ENCODE data around the gene TMEM198.

The TMEM198 gene, protein sequence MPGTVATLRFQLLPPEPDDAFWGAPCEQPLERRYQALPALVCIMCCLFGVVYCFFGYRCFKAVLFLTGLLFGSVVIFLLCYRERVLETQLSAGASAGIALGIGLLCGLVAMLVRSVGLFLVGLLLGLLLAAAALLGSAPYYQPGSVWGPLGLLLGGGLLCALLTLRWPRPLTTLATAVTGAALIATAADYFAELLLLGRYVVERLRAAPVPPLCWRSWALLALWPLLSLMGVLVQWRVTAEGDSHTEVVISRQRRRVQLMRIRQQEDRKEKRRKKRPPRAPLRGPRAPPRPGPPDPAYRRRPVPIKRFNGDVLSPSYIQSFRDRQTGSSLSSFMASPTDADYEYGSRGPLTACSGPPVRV

GRCh38 chr2:219543596-219544358 is at the start of gene TMEM198, which contains the start of gene CHPF:
Gene TMEM198, plus strand, starts transcription at chr2:219544028. Its CDS starts 700 bp downstream, at chr2:219544728.
Gene CHPF, minus strand, starts transcription at chr2:219543809. Its CDS starts 271 bp downstream, at chr2:219543538.
- peak; percentile 99 for DNase-seq (ENCODE audit: low spot score)

DNA sequence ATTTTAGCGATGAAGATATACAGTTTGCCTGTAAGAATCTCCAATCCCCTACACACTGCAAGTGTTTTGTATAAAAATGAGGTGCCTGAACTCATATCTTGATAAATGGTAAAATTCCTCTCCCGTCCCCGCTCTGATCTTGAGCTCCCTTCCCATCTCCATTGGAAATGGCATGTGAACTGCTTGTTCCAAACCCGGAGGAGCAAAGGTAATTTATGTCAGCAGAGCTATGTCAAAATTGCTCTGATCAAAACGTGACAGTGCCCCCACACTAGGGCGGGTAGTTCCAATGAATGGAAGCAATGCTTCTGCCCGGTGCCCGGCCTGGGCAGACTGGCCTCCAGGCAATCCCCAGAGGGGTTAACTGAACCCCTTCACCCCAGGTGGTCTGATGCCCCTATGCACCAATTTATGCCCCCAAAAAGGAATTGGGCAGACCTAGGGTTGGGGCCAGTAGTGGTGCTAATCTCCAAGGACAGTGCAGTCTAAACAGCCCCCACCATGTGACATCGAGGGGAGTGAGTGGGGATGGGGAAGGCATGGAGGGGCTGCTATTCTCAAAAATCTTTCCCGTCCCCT is 48.8 kb upstream of the TMEM198 start:
- DNase-seq (ENCODE audit: low spot score): peak; percentile 52

- DNase-seq (ENCODE audit: low spot score): peak; percentile 76
These were observed 48.2 kb upstream of the TMEM198 start for GRCh38 chr2:219495531-219496122.

DNA sequence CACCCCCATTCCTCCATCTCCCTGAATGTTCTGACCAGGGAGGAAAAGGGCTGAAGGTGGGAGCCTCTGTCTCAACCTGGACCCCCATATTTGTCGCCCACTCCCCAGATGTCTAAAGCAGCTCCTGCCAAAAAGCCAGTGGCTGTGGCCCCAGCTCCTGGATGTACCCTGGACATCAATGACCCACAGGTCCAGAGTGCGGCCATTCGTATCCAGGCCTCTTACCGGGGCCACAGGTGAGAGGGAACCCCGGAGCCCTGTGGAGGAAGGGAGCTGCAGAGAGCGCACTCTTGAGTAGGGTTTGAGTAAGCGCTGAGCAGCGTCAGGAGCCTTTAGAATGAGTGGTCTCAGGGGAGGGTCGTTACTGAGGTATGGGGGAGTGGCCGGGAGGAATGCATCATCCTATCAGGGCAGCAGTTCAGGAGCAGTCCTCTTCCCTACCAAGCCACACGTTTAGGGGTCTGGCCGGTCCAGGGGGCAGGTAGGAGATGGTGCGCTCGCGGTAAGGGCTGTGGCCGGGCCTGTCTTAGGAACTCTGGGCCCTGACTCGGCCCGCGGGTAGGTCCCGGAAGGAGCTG is 47.5 kb upstream of the TMEM198 start:
- DNase-seq (ENCODE audit: low spot score): no peak

DNA sequence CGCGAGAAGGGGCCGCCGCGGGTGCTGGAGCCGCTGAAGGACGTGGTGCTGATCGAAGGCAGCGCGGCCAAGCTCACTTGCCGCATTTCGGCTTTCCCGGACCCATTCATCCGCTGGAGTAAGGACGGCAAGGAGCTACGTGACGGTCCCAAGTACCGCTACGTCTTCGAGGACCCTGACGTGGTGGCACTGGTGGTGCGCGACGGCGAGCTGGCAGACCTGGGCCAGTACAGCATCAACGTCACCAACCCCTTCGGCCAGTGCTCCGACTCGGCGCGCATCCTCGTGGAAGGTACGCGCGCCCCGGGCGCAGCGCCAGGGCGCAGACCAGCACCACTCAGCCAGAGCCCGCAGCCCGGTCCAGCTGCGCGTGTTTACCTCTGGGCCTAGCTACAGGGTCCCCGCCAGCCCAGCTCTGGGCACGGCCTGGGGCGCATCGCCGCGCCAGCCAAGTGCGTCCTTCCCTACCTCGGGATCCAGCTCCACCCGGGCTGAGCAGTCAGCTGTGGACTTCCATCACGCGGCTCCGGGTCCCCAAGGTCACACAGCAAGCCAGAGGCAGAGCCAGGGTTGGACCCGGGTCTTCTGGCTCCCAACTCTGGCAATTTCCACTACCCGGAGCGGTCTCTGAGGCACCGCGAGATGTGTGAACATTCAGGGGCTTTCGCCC is 46.9 kb upstream of the TMEM198 start:
- DNase-seq (ENCODE audit: low spot score): no peak

- DNase-seq (ENCODE audit: low spot score): peak; percentile 38
These were observed 46.1 kb upstream of the TMEM198 start for GRCh38 chr2:219497495-219498279.

DNA sequence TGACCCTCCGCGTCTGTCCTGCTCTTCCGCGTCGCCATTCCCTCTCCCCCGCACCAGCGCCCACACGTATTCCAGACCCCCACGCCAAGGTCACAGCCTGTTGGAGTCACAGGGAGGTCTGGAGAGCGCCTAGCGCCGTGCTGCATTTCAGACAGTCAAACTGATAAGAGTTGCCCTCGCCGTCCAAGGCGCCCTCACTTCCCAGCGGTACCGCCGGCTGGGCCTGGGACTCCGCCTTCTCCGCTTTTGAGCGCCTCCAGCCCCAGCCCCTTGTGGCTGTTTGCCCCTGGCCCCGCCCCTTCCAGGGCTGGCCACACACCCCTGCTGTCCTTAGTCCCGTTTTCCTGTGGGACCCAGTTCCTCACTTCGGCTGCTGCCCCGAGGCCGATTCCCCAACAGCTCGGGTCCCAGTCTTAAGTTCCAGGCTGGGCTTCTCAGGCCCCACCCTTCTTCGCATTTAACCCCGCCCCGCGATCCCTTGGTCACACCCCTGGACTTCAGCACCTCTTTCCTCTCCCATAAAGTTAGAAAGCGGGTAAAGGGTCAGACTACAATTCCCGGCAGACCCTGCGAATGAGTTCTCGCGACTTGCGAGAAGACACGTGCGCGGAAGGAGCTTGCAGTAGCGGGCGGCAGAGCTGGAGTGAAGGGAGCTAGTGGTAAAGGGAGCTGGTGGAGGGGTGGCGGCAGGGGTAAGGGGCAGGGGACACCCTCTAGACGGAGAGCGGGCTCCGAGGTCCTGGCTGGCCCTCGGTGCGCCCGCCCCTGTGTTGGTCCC is 45.4 kb upstream of the TMEM198 start, which contains the start of gene GMPPA:
Gene GMPPA, plus strand, starts transcription at position 612 of the 778 bp plus-strand sequence. CDS start 1,085 bp downstream, outside the sequence.
- DNase-seq (ENCODE audit: low spot score): peak; percentile 95

DNA sequence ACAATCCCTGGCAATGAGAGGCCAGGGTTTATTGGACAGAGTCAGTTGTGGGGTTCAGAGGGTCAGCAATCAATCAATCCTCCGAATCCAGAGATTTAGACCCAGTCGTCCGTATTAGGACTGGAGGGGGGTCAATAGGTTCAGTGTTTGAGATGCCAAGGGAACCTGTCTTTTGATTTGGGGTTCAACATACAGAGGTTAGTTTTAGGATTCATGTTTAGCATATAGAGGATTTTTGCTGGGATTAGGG is 44.8 kb upstream of the TMEM198 start:
- no peak for DNase-seq (ENCODE audit: low spot score)

DNA sequence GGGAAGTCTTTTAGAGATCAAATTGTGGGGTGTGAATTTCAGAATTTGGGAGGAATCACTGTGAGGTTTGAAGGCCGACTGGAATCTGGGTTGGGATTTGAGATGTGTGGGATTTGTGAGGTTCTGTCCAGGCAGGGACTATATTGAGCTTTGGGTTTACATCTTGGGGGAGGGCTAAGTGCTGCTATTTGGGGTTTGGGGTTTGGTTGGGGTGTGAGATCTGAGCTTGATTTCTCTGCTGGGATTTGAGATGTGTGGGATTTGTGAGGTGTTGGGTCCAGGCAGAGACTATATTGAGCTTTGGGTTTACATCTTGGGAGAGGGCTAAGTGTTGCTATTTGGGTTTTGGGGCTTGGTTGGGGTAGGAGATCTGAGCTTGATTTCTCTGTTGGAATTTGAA is 44.3 kb upstream of the TMEM198 start:
- no peak for DNase-seq (ENCODE audit: low spot score)

- DNase-seq (ENCODE audit: low spot score): no peak
These were observed 43.7 kb upstream of the TMEM198 start for GRCh38 chr2:219500135-219500534.

DNA sequence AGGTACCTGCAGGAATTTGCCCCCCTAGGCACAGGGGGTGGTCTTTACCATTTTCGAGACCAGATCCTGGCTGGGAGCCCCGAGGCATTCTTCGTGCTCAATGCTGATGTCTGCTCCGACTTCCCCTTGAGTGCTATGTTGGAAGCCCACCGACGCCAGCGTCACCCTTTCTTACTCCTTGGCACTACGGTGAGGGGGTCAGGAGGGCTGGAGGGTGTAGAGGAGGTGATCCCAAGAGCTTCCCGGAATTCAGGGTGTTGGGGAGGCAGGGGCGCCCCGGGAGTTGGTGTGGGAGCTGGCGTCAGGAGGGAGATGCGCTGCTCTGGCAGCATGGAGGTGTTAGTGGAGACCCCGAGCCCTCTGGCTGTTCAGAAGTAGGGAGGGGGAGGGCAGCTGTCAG is 42.0 kb upstream of the TMEM198 start:
- DNase-seq (ENCODE audit: low spot score): no peak

GRCh38 chr2:219502618-219503017 is 41.2 kb upstream of the TMEM198 start:
- no peak for DNase-seq (ENCODE audit: low spot score)

- no peak for DNase-seq (ENCODE audit: low spot score)
These were observed 38.2 kb upstream of the TMEM198 start for GRCh38 chr2:219505585-219505984.

GRCh38 chr2:219506153-219506801 is 37.6 kb upstream of the TMEM198 start:
- DNase-seq (ENCODE audit: low spot score): no peak

DNA sequence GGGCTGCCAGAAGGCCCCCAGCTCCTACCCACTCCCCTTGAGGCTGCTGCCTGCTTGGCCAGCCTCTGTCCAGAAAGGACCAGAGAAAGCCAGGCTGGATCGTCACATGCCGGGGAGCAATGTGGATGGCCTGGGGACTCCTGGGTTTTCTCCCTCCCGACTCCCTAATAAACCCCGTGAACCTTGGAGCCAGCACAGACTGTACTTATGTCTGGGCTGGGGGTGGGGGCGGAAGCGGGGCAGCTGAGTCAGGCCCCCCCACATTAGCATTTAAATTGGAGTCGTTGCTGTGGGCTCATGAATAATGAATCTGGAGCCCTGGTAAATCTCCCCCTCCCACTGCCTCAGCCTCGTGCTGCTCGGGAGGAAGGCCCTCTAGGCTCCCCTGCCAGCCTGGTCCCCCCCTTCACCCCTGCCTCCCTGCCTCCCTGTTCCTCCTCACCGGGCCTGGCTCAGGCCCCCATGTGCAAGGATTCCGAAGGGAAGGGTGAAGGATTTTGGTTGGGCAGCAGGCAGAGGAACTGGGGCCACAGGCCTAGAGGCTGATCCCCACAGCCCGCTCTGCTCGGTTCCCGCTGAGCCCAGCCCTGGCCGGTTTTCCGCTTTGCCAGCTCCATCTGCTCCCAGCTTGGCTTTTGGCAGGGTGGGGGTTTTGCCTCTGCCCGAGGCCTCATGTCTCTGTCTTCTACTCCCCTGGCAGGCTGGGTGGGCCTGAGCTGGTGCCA is 36.9 kb upstream of the TMEM198 start:
- DNase-seq (ENCODE audit: low spot score): no peak

DNA sequence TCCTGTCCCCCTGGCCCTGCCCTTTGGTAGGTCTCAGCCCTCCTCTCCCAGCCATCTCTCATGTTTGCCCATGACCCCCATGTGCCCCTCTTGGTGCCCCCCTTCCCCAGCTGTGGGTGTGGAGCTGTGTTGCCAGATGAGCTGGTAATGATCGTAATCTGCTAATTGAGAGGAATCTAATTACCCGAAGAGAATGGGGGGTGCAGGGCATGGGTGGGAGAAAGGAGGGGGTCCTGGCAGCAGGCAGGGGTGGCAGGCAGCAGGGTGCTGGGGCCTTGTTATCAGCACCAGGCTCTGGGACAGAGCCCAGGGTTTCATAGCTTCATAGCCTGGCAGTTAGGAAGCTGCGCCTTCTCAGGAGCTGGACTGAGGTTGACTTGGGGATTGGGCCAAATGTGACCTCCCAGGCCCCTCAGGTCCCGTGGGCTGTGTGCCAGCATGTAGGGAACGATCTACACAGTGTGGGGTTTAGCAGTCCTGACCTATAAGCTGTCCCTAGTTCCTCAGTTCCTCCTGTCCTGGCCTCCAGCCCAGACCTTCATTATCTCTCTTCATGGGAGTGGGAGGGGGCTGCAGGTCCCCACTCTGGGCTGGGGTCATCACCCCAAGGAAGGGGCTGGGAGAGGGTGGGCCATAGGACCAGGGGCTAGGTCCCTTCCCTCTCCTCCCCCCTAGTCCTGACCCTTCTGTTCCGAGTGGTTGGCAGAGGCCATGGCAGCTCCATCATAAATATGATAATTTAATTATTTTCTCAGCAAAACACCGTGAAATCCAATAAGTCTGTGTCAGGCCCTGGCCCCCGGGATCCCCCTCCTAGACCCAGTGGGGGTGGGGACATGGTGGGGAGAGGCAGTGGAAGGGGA is 36.0 kb upstream of the TMEM198 start:
- DNase-seq (ENCODE audit: low spot score): no peak

DNA sequence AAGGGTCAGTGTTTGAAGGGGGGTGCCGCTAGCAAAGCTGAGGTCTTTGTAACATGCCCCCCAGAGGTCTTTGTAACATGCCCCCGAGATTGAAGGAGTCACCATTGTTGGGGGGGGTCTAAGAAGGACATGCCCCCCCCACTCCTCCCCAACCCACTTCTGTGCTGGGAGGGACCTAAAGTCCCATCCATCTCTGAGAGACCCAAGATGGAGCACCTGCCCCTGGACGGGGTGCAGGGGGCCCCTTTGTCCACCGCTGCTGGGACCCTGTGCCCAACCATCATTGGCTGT is 35.4 kb upstream of the TMEM198 start:
- DNase-seq (ENCODE audit: low spot score): no peak
